CD4-positive, alpha-beta T cell treated with Interleukin-17A for 1 hour (primary cell): Measurements from ENCODE around the gene KLKB1.
"Not testable (repeated sequence)": the region's sequence is repeated elsewhere in the genome, so short reads cannot be mapped to it uniquely, and the experiment has no call there.

Source experiments
- DNase-seq: peaks from one replicate; pipeline ENCODE4 v3.0.0-alpha.2; 2020

The KLKB1 gene

GRCh38 chr4:186227744-186228513, 622 bp downstream of the KLKB1 start:
- DNase-seq = no peak

GRCh38 chr4:186228514-186228894, 1.2 kb downstream of the KLKB1 start:
- DNase-seq = no peak

GRCh38 chr4:186234367-186234766, 7.1 kb downstream of the KLKB1 start:
- DNase-seq = no peak

- DNase-seq = no peak
Observed at GRCh38 chr4:186236126-186236525, 8.8 kb downstream of the KLKB1 start.

- no peak for DNase-seq
Observed at GRCh38 chr4:186240452-186240847, 13.1 kb downstream of the KLKB1 start.

- DNase-seq = no peak
Observed at GRCh38 chr4:186240848-186241491, 13.7 kb downstream of the KLKB1 start.

- no peak for DNase-seq
Observed at GRCh38 chr4:186241616-186242015, 14.3 kb downstream of the KLKB1 start.

- DNase-seq = not testable (repeated sequence)
Observed at GRCh38 chr4:186242031-186242430, 14.7 kb downstream of the KLKB1 start.

GRCh38 chr4:186243331-186243730, 16.0 kb downstream of the KLKB1 start:
- DNase-seq = no peak

- DNase-seq = no peak
Observed at GRCh38 chr4:186244835-186245234, 17.5 kb downstream of the KLKB1 start.

- DNase-seq = not testable (repeated sequence)
Observed at GRCh38 chr4:186247062-186247752, 19.9 kb downstream of the KLKB1 start.

GRCh38 chr4:186248643-186249042, 21.3 kb downstream of the KLKB1 start:
- no peak for DNase-seq

GRCh38 chr4:186249785-186250754, 22.8 kb downstream of the KLKB1 start:
- DNase-seq = no peak

GRCh38 chr4:186250760-186251159, 23.5 kb downstream of the KLKB1 start:
- DNase-seq = no peak

- no peak for DNase-seq
Observed at GRCh38 chr4:186255122-186255521, 27.8 kb downstream of the KLKB1 start.

GRCh38 chr4:186258216-186258811, 31.0 kb downstream of the KLKB1 start:
- DNase-seq = no peak

GRCh38 chr4:186260117-186260503, 32.8 kb downstream of the KLKB1 start:
- no peak for DNase-seq

GRCh38 chr4:186260504-186261448, 33.5 kb downstream of the KLKB1 start:
- no peak for DNase-seq

GRCh38 chr4:186264660-186265059, 37.4 kb downstream of the KLKB1 start:
- DNase-seq = no peak

- DNase-seq = not testable (repeated sequence)
Observed at GRCh38 chr4:186265250-186265649, 37.9 kb downstream of the KLKB1 start.
